Spinal cord (tissue), 10 donors: ENCODE data around the gene PIP5K1B. TPM values are rescaled to one million over a fixed set of nuclear protein-coding genes. Genes with fewer than 3 reads are reported as not detected.
"Not testable (repeated sequence)": the region's sequence is repeated elsewhere in the genome, so short reads cannot be mapped to it uniquely, and the experiment has no call there.

ENCODE experiments used
- DNase-seq, 6 donors: peaks; one replicate each; pipeline versions ENCODE4 v3.0.0 to v3.0.0-alpha.2; 2013 to 2015; ENCODE audit warnings: low spot score in 6 of 6, low read depth in 4 of 6
- H3K27ac ChIP-seq: one replicate; pipeline ENCODE4 v1.5.1; 2013; ENCODE audit warnings: low read depth, low read length, control low read depth
- H3K27me3 ChIP-seq: one replicate; pipeline ENCODE4 v1.6.1; 2013; ENCODE audit warnings: low read length; ENCODE audit not compliant: control insufficient read depth, insufficient read depth
- H3K36me3 ChIP-seq: one replicate; pipeline ENCODE4 v1.6.1; 2013; ENCODE audit warnings: low read length; ENCODE audit not compliant: control insufficient read depth, insufficient read depth
- H3K4me1 ChIP-seq: one replicate; pipeline ENCODE4 v1.6.1; 2013; ENCODE audit warnings: low read length; ENCODE audit not compliant: control insufficient read depth, insufficient read depth
- H3K4me3 ChIP-seq: one replicate; pipeline ENCODE4 v1.5.1; 2013; ENCODE audit warnings: low read depth, low read length, control low read depth
- H3K9me3 ChIP-seq: one replicate; pipeline ENCODE4 v1.6.1; 2013; ENCODE audit warnings: low read length; ENCODE audit not compliant: control insufficient read depth, insufficient read depth
- whole genome bisulfite sequencing: methylation state at CpG from one replicate; pipeline ENCODE4 v1.1.5; 2013; ENCODE audit warnings: missing lambda C conversion rate; ENCODE audit not compliant: insufficient coverage; 5-methylcytosine and 5-hydroxymethylcytosine counted together
- polyA plus RNA-seq, 2 donors: library from polyadenylated mRNA; unstranded; fragments of 120-200 nt; gene quantifications; one replicate each; pipeline ENCODE4 v1.2.1, GENCODE V29; 2013; ENCODE audit not compliant: insufficient read length in 2 of 2
- total RNA-seq, 2 donors: library from RNA; depleted of rRNA in 1 of 2; stranded (reverse); fragments of 120-200 nt in 1 of 2; fragments of >200 nt in 1 of 2; gene quantifications; one replicate each; pipeline versions ENCODE4 v1.2.3 to v1.2.4, GENCODE V29; 2013 to 2014
- donor health status: healthy.

PIP5K1B gene
- total and polyA plus RNA-seq, 4 donors, result 7.5 to 19.9 (median 12.7) TPM

DNA sequence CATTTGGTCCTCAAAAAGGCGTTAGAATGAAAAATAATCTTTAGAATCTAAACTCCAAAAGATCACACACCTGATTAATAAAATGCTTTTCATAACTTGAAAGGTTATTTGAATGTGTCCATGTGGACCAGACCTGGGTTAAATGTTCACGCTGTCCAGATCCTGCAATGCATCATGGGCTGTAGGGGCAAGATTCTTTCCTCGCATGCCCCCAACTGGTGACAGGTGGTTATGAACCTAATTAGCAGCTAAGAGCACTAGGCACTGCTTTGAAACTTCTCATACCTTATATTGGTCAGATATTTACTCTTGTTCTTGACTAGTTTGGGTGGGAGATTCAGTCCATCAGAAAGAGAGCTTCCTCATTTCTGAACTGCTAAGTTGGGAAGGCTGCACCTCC, 19.3 kb upstream of the PIP5K1B start:
- H3K4me1 ChIP-seq, result no peaks in the 10 kb centered on the region
- H3K9me3 ChIP-seq, result no peaks in the 10 kb centered on the region
- no peaks in the 10 kb centered on the region for H3K36me3 ChIP-seq
- no peak overlapping the region for H3K4me3 ChIP-seq
- 60% methylated on average over 1 of the region's 3 CpGs for WGBS
- no peaks in the 10 kb centered on the region for H3K27me3 ChIP-seq
- no peak overlapping the region for H3K27ac ChIP-seq
- no peak for DNase-seq

DNA sequence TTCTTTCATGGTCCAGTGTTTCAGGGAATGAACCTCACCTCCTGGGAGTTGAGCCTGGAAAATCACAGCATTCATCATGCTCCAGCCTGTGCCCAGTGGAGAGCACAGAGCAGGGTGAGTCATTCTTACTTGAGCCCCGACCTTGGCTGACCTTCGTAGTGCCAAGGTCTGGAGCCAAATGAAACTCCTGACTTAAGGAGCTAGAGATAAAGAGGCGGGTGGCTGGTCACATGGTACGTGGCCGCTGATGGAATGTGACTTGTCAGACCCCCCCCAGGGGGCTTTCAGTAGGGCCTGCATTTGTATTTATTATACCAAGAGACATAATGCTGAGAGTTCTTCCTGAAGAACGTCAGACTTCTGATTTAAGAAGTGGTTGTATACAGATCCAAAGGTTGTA, 15.0 kb upstream of the PIP5K1B start:
- 69% methylated on average over 3 of the region's 6 CpGs for WGBS
- no peak overlapping the region for H3K27ac ChIP-seq
- no peak for DNase-seq
- no peaks in the 10 kb centered on the region for H3K4me1 ChIP-seq
- H3K27me3 ChIP-seq, result no peaks in the 10 kb centered on the region
- no peak overlapping the region for H3K4me3 ChIP-seq
- no peaks in the 10 kb centered on the region for H3K36me3 ChIP-seq
- H3K9me3 ChIP-seq, result no peaks in the 10 kb centered on the region

DNA sequence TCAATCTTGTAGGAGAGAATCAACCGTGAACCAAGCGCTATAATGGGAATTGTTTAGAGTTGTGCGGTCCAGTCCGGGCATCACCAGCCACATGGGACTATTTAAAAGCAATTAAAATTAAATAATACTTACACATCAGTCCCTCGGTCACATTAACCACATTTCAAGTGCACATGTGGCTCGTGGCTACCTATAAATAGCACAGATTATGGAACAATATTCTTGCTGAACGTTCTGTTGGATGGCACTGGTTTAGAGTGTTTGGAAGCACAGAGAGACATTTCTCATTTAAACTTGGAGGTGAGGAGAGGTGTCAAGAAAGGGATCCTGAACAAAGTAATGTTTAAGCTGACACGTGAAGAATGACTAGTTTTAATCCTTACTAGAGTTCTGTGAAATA, 12.5 kb upstream of the PIP5K1B start:
- H3K9me3 ChIP-seq, result no peaks in the 10 kb centered on the region
- H3K27me3 ChIP-seq, result no peaks in the 10 kb centered on the region
- no peaks in the 10 kb centered on the region for H3K4me1 ChIP-seq
- peak in 1 of 6 donors; percentile 8 for DNase-seq
- H3K4me3 ChIP-seq, result no peak overlapping the region
- WGBS, result no CpG with 5 or more reads among the region's 8 CpGs
- no peaks in the 10 kb centered on the region for H3K36me3 ChIP-seq
- no peak overlapping the region for H3K27ac ChIP-seq

DNA sequence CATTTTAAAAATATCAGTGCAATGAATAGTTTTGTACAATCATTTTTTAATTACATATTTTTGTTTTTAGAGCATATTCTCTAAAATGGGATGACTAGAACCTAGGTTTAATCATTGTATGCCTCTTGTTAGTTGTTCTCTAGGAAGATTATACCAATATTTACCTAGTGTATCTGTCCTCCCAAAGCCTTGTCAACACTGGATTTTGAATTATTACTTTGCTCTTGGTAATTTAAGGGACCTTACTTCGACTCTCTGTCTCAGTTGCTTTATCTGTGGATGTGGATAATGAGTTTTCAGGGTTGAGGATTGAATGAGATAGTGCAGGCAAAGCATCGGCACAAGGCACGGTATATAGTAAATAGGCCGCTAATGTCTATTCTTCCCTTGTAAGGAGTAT, 10.9 kb upstream of the PIP5K1B start:
- Histone ChIP-seq H3K27ac (no peak overlapping the region), H3K9me3 (no peaks in the 10 kb centered on the region), H3K36me3 (no peaks in the 10 kb centered on the region), H3K4me3 (no peak overlapping the region), H3K27me3 (no peaks in the 10 kb centered on the region), H3K4me1 (no peaks in the 10 kb centered on the region)
- 94% methylated on average over 3 of the region's 4 CpGs for WGBS
- DNase-seq, result no peak

DNA sequence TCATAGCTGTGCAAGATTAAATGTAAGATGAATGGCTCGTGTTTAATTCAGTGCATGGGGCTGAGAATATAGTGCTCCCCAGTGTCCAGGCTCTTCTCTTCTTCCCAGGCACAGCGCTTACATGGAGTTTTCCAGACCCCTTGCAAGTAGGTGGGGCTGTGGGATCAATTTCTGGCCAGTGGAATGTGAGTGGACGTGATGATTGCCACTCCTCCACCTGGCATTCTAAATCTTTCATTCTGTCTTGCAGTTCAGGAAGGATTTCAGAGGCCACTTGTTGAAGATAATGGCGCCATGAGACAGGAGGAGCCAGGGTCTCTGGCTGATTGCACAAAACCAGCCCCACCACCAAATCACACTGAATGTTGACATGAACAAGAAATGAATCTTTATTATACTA, 7.2 kb upstream of the PIP5K1B start:
- Histone ChIP-seq H3K36me3 (no peaks in the 10 kb centered on the region), H3K4me3 (no peak overlapping the region), H3K9me3 (no peaks in the 10 kb centered on the region), H3K27ac (no peak overlapping the region), H3K27me3 (no peaks in the 10 kb centered on the region), H3K4me1 (no peaks in the 10 kb centered on the region)
- 20% methylated on average over 1 of the region's 4 CpGs for WGBS
- no peak for DNase-seq

DNA sequence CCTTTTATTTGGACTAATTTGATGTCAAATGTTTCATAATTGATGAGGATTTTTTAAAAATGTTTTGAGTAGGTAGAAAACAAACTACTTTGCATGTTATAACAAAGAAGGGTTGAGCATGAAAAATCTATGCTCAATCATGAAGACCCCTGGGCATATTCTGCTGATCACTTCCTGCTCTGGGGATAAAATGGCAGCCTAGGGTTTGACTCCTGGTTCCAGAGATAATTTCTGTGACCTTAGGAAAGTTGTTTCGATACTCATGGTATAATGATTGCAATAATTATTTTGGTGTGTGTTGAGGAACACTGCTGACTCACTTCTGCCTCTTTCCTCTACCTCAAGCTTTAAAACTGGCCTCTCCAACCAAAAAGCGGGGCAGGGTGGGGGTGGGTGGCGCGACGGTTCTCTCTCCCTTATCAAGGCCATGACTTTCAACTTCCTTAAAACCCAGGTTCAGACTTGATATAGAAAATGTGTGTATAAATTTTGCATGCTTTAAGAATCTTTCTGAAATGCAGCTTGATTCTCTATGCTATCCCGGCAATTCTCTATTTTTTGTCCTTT, 6.0 kb upstream of the PIP5K1B start:
- WGBS, result no CpG with 5 or more reads among the region's 6 CpGs

DNA sequence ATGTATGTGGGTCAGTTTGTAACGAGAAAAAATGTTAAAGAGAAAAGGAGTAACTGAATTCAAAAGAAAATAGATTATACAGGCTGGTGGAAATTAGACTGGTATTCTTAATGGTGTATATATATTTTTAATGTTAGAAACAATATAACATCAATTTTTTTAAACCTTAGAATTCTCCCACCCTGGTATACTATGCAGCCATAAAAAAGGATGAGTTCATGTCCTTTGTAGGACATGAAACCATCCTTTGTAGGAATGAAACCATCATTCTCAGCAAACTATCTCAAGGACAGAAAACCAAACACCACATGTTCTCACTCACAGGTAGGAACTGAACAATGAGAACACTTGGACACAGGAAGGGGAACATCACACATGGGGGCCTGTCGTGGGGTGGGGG, 5.4 kb upstream of the PIP5K1B start:
- DNase-seq, H3K4me3 ChIP-seq, H3K4me1 ChIP-seq, H3K9me3 ChIP-seq, H3K27ac ChIP-seq, H3K27me3 ChIP-seq, H3K36me3 ChIP-seq: not testable (repeated sequence)
- WGBS, result no CpG with 5 or more reads among the region's 2 CpGs

More for the DNA sequence above, 6.0 kb upstream of the PIP5K1B start:
- no peak for DNase-seq
- Histone ChIP-seq H3K4me1 (no peaks in the 10 kb centered on the region), H3K36me3 (no peaks in the 10 kb centered on the region), H3K27ac (no peak overlapping the region), H3K9me3 (no peaks in the 10 kb centered on the region), H3K27me3 (peaks cover 2% of the 10 kb centered on the region), H3K4me3 (no peak overlapping the region)

DNA sequence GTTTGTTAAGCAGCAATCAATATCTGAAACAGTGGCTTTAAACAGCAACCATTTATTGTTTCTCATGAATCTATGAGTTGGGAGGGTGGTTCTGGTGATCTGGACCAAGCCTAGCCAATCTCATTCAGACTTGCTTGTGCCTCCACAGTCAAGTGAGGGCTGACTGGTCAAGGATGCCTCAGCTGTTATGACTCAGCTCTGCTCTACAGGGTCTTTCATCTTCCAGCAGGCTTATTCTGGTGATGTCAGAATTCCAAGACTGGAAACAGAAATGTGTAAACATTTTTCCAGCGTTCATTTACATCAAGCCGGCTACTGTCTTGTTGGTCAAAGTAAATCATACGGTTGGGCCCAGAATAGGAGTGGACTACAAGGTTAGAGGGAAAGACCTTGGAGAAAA, 2.5 kb upstream of the PIP5K1B start:
- peaks cover 13% of the 10 kb centered on the region for H3K4me1 ChIP-seq
- no peak for DNase-seq
- no peaks in the 10 kb centered on the region for H3K9me3 ChIP-seq
- H3K27ac ChIP-seq, result no peak overlapping the region
- H3K27me3 ChIP-seq, result peaks cover 17% of the 10 kb centered on the region
- no peaks in the 10 kb centered on the region for H3K36me3 ChIP-seq
- no peak overlapping the region for H3K4me3 ChIP-seq
- WGBS, result 88% methylated on average over 3 of the region's 3 CpGs

DNA sequence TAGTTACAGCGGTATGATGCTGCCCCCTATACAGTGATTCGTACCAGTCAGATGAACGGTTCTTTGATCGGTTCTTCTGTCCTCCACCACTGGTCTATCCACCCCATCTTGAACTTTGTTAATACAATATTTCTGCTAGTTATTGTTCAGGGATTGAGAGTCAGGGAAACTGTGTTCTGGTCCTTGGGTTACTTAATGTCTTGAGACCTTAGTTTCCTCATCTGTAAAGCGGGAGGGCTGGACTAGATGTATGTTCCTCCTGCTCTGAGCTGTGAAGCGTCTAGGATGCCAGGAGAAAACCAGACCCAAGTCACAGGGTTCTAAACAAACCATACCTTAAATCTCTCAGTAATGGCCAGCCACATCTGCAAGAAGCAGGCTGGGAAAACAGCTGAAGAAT, 1.4 kb upstream of the PIP5K1B start:
- Histone ChIP-seq H3K27ac (no peak overlapping the region), H3K4me1 (peaks cover 13% of the 10 kb centered on the region), H3K27me3 (peaks cover 17% of the 10 kb centered on the region), H3K9me3 (no peaks in the 10 kb centered on the region), H3K4me3 (no peak overlapping the region), H3K36me3 (no peaks in the 10 kb centered on the region)
- DNase-seq, result peak in 1 of 6 donors; percentile 5
- no CpG with 5 or more reads among the region's 6 CpGs for WGBS

DNA sequence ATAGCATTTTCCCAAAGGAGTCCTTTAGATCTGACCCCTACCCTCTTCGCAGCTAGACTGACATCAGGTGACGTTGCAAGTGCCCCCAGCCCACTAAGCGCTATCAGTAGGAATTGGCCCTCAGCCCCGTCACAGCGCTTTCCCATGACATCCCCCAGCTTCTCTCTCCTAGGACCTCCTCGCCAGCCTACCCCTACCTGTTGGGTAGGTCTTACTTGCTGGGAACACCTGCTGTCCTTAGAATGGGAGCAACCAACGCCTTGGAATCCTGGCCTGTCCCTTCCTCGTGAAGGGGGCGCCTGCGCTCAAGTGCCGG, 584 bp upstream of the PIP5K1B start:
- Histone ChIP-seq H3K4me3 (peak overlapping the region; percentile 45), H3K27ac (no peak overlapping the region), H3K4me1 (peaks cover 13% of the 10 kb centered on the region), H3K27me3 (peaks cover 17% of the 10 kb centered on the region), H3K9me3 (no peaks in the 10 kb centered on the region), H3K36me3 (no peaks in the 10 kb centered on the region)
- WGBS, result 3% methylated on average over 11 of the region's 11 CpGs
- peak in 4 of 6 donors; percentile 26 to 85 (median 57) for DNase-seq
